Breast epithelium (tissue), 3 donors: Measurements from ENCODE around the gene C19orf12.
A peak's percentile ranks its signal among the peaks of the same experiment; 100 is the strongest.

Experiments used
- POLR2A ChIP-seq: fragments of 450-650 bp; IDR thresholded peaks from one replicate; pipeline ENCODE4 v1.6.1; 2016; ENCODE audit warnings: antibody characterized with exemption, mild to moderate bottlenecking, moderate library complexity
- TF ChIP-seq, protein P1 (sequence below), 3 donors: fragments of 450-650 bp; IDR thresholded peaks; one replicate each; pipeline ENCODE4 v1.5.1; 2016 to 2017; ENCODE audit warnings: antibody characterized with exemption in 3 of 3, mild to moderate bottlenecking in 3 of 3, moderate library complexity in 3 of 3

DNA sequence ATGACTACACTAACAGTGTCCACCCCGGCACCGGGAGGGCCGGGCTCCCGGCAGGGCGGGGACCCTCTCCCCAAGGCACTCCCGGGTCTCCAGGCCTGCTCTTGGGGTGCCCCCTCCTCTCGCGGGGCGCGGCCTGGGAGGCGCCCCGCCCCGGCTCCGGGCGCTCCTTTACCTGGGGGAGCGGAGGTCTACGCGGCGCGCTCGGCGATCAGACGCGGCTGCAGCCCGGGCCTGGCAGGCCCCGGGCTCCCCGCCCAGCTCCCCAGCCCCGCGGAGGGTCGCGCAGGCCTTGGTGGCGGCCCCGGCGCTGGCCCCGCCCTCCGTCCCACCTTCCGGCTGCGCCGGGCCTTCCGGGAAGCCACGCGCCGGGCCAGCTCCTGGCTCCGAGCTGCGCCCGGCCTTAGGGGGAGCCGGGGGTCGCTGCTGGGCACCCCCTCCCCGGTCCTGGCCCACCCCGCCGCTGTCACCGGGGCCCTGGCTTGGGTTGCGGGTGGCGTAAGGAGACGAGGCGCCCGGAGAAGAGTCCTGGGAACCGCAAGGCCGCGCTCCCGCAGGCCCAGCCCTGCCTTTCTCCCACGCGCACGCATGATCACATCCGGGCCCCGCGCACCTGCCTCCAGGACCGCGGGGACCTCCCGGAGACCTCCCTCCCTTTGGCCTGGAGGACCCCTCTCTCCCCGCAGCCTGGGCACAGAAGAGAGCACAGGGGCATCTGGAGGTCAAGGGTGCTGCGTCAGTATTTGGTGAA is at the start of gene C19orf12:
- TF ChIP-seq, protein P1, sequence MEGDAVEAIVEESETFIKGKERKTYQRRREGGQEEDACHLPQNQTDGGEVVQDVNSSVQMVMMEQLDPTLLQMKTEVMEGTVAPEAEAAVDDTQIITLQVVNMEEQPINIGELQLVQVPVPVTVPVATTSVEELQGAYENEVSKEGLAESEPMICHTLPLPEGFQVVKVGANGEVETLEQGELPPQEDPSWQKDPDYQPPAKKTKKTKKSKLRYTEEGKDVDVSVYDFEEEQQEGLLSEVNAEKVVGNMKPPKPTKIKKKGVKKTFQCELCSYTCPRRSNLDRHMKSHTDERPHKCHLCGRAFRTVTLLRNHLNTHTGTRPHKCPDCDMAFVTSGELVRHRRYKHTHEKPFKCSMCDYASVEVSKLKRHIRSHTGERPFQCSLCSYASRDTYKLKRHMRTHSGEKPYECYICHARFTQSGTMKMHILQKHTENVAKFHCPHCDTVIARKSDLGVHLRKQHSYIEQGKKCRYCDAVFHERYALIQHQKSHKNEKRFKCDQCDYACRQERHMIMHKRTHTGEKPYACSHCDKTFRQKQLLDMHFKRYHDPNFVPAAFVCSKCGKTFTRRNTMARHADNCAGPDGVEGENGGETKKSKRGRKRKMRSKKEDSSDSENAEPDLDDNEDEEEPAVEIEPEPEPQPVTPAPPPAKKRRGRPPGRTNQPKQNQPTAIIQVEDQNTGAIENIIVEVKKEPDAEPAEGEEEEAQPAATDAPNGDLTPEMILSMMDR (IDR thresholded peaks at IDR 0.05) = no peak
- TF ChIP-seq POLR2A = peak; percentile 36
